Endothelial cell of umbilical vein (primary cell): ENCODE data around the gene ABL1. TPM values are rescaled to one million over a fixed set of nuclear protein-coding genes. Genes with fewer than 3 reads are reported as not detected.

ENCODE experiments used
- BruUV-seq: library from RNA; stranded (reverse); fragments of 400-500 nt; replicated peaks from 2 replicates; lab custom pipeline; 2021; lab: Mats Ljungman, UMichigan
- CTCF ChIA-PET: fragments of 300-600, 350-600 bp; sonication (Branson Sonifier 250); formaldehyde crosslinking; loops from one replicate; lab custom pipeline; 2021; ENCODE audit warnings: antibody characterized with exemption, inconsistent platforms; lab: Charles Lee
- POLR2A ChIA-PET: fragments of 300-600, 350-600 bp; sonication (Branson Sonifier 250); formaldehyde crosslinking; loops from one replicate; lab custom pipeline; 2021; ENCODE audit warnings: antibody characterized with exemption, inconsistent platforms; lab: Charles Lee
- DNase-seq: peaks from one replicate; pipeline ENCODE4 v3.0.0-alpha.2; 2011; ENCODE audit warnings: low read depth, low spot score
- FAIRE-seq: peaks from 2 replicates; lab custom pipeline; 2011; peaks lifted over from hg19 to GRCh38; lab: Jason Lieb, UNC
- H2AFZ ChIP-seq: 2 replicates; pipeline ENCODE4 v1.6.0; 2012; ENCODE audit warnings: low read depth, low read length, control low read depth, inconsistent platforms
- H3K27ac ChIP-seq: 2 replicates; pipeline ENCODE4 v1.5.1; 2011; ENCODE audit warnings: low read depth, mild to moderate bottlenecking, control low read depth, low read length, moderate library complexity; ENCODE audit not compliant: insufficient read depth
- H3K27me3 ChIP-seq, 2 experiments: 2 replicates each; pipeline versions ENCODE4 v1.6.0 to v1.6.1; 2011; ENCODE audit warnings: low read length in 2 of 2, mixed read lengths in 1 of 2; ENCODE audit not compliant: control insufficient read depth in 2 of 2, insufficient read depth in 2 of 2
- H3K36me3 ChIP-seq, 2 experiments: 2 replicates in 1 of 2; 3 replicates in 1 of 2; pipeline ENCODE4 v1.5.1; 2011; ENCODE audit warnings: low read length in 2 of 2, mild to moderate bottlenecking in 1 of 2, moderate library complexity in 1 of 2; ENCODE audit not compliant: control insufficient read depth in 2 of 2, insufficient read depth in 2 of 2; ENCODE audit errors: extremely low read depth in 1 of 2
- H3K4me1 ChIP-seq: 3 replicates; pipeline ENCODE4 v1.5.1; 2011; ENCODE audit warnings: mild to moderate bottlenecking, low read length; ENCODE audit not compliant: control insufficient read depth, insufficient read depth; ENCODE audit errors: extremely low read depth
- H3K4me2 ChIP-seq: 2 replicates; pipeline ENCODE4 v1.6.1; 2011; ENCODE audit warnings: low read length, control low read depth, mixed read lengths; ENCODE audit not compliant: insufficient read depth
- H3K4me3 ChIP-seq, 3 experiments: fragments of 200-600 bp in 1 of 3; sonication (generic), shearing (Covaris generic) in 1 of 3; replicated peaks in 1 of 3; 2 replicates each; pipeline ENCODE4 v1.5.1; 2011 to 2016; ENCODE audit warnings: control low read depth in 3 of 3, low read length in 3 of 3, mild to moderate bottlenecking in 2 of 3, inconsistent platforms in 1 of 3, low read depth in 1 of 3, moderate library complexity in 1 of 3; ENCODE audit not compliant: insufficient read depth in 1 of 3
- H3K79me2 ChIP-seq: 2 replicates; pipeline ENCODE4 v1.6.0; 2012; ENCODE audit warnings: low read length, inconsistent platforms; ENCODE audit not compliant: control insufficient read depth, insufficient read depth
- H3K9ac ChIP-seq: replicated peaks from 2 replicates; pipeline ENCODE3; 2011; ENCODE audit warnings: low read length, control low read depth; ENCODE audit not compliant: insufficient read depth; ENCODE audit errors: extremely low read depth
- H3K9me1 ChIP-seq: replicated peaks from 3 replicates; pipeline ENCODE4 v1.6.0; 2011; ENCODE audit warnings: mild to moderate bottlenecking, low read length; ENCODE audit not compliant: control insufficient read depth, insufficient read depth; ENCODE audit errors: extremely low read depth
- H3K9me3 ChIP-seq: replicated peaks from 2 replicates; pipeline ENCODE4 v1.5.1; 2012; ENCODE audit warnings: low read length, inconsistent platforms; ENCODE audit not compliant: control insufficient read depth, insufficient read depth
- H4K20me1 ChIP-seq: replicated peaks from 2 replicates; pipeline ENCODE3; 2011; ENCODE audit warnings: mild to moderate bottlenecking, low read length; ENCODE audit not compliant: control insufficient read depth, insufficient read depth; ENCODE audit errors: extremely low read depth
- CTCF ChIP-seq, 2 donors: IDR thresholded peaks; 1 replicate in 1 of 2; 2 replicates in 1 of 2; pipeline ENCODE4 v1.5.1; 2011; ENCODE audit warnings: low read length in 2 of 2, mild to moderate bottlenecking in 2 of 2, moderate library complexity in 2 of 2, control low read depth in 1 of 2, inconsistent platforms in 1 of 2, low read depth in 1 of 2; ENCODE audit not compliant: insufficient read depth in 1 of 2; ENCODE audit errors: extremely low read depth in 1 of 2
- GATA2 ChIP-seq: IDR thresholded peaks from 2 replicates; pipeline ENCODE4 v1.7.0; 2011; ENCODE audit warnings: low read depth, mild to moderate bottlenecking, moderate library complexity, mixed read lengths, low read length; ENCODE audit not compliant: insufficient read length, insufficient read depth
- MAX ChIP-seq: IDR thresholded peaks from 2 replicates; pipeline ENCODE4 v1.6.1; 2011; ENCODE audit not compliant: insufficient read depth, insufficient read length
- POLR2A ChIP-seq: IDR thresholded peaks from 2 replicates; pipeline ENCODE4 v1.6.1; 2012; ENCODE audit warnings: low read depth, mild to moderate bottlenecking, control low read depth, low read length
- dilution Hi-C: fragments of 300-500 bp; cut with MboI; formaldehyde crosslinking; loops from one replicate; pipeline ENCODE4 v1.15.0; 2019; ENCODE audit warnings: low sequenced_read_pairs; ENCODE audit not compliant: extremely low pct_ligation_motif_present
- intact Hi-C: fragments of 100-400 bp; cut with micrococcal nuclease; formaldehyde crosslinking; loops from one replicate; pipeline ENCODE4 v1.10.0; 2022
- polyA plus RNA-seq, 4 experiments: library from polyadenylated mRNA; depleted of rRNA in 3 of 4; stranded (reverse) in 3 of 4; unstranded in 1 of 4; fragments of >200 nt; gene quantifications; 2 replicates each; pipeline versions ENCODE4 v1.2.1 to v1.2.3, GENCODE V29; 2011 to 2012; ENCODE audit warnings: missing spikeins in 1 of 4
- total RNA-seq: library from RNA; stranded (reverse); gene quantifications from 2 replicates; pipeline ENCODE4 v1.2.3, GENCODE V29; 2021

ABL1 gene
- total and polyA plus RNA-seq, 2 donors (not counting 3 experiments of a cell fraction or from before 2014, with no cell fraction given): 32.1 to 87.1 TPM

GRCh38 chr9:130845254-130845653 is 10.2 kb downstream of the ABL1 start:
- Histone ChIP-seq H3K4me1 (peaks cover 62% of the 10 kb centered on the region), H2AFZ (no peak overlapping the region), H3K9ac (peak overlapping the region; percentile 73), H3K27ac (peak overlapping the region; percentile 95), H3K9me1 (no peaks in the 10 kb centered on the region), H3K27me3 (no peaks in the 10 kb centered on the region), H3K4me2 (peak overlapping the region; percentile 81), H3K4me3 (peak overlapping the region in 1 of 3 experiments; percentile 56), H4K20me1 (no peaks in the 10 kb centered on the region), H3K9me3 (no peaks in the 10 kb centered on the region), H3K79me2 (peaks cover 71% of the 10 kb centered on the region), H3K36me3 (no peaks in the 10 kb centered on the region)
- FAIRE-seq: no peak
- ChIA-PET CTCF (interaction anchor here (0.9 to 2.4 kb wide), 10 partner anchors 9 to 144 kb away, joined by 3 to 16 read pairs (median 4); partner anchors contain the start of gene ABL1), POLR2A (interaction anchor here (1.4 to 2.0 kb wide), 2 partner anchors 9 to 11 kb away, joined by 3 to 6 read pairs; partner anchors contain the start of gene ABL1)
- dilution Hi-C loops: no loop called here
- TF ChIP-seq CTCF (IDR thresholded peaks at IDR 0.05; ENCODE audit: extremely low read depth in 1 of 2, insufficient read depth in 1 of 2, low read depth in 1 of 2, low read length in 2 of 2) (no peak), MAX (no peak), POLR2A (no peak)
- no peak for DNase-seq
- intact Hi-C loops: loop anchor here (5.0 kb wide), 2 partner anchors 78 to 393 kb away; no protein-coding TSS in a partner anchor
- no TSS peak for BruUV-seq

- H3K9me1 ChIP-seq: no peaks in the 10 kb centered on the region
- peak overlapping the region; percentile 73 for H3K9ac ChIP-seq
- H3K36me3 ChIP-seq: no peaks in the 10 kb centered on the region
- no peaks in the 10 kb centered on the region for H4K20me1 ChIP-seq
- no peaks in the 10 kb centered on the region for H3K27me3 ChIP-seq
- BruUV-seq: TSS peak; percentile 20
- H3K4me2 ChIP-seq: peak overlapping the region; percentile 81
- H3K4me1 ChIP-seq: peaks cover 62% of the 10 kb centered on the region
- no peak overlapping the region for H2AFZ ChIP-seq
- TF ChIP-seq CTCF (IDR thresholded peaks at IDR 0.05; ENCODE audit: extremely low read depth in 1 of 2, insufficient read depth in 1 of 2, low read depth in 1 of 2, low read length in 2 of 2) (no peak), GATA2 (peak; percentile 31)
- ChIA-PET POLR2A (interaction anchor here (0.6 to 2.0 kb wide), 5 partner anchors 9 to 90 kb away, joined by 3 to 7 read pairs (median 5); partner anchors contain the start of gene ABL1), CTCF (interaction anchor here (0.8 to 2.4 kb wide), 16 partner anchors 10 to 201 kb away, joined by 3 to 16 read pairs (median 5); partner anchors contain the start of gene ABL1)
- DNase-seq: peak; percentile 73
- peaks cover 71% of the 10 kb centered on the region for H3K79me2 ChIP-seq
- intact Hi-C loops: loop anchor here (1.0 to 5.0 kb wide), 3 partner anchors 12 to 394 kb away; no protein-coding TSS in a partner anchor
- peak overlapping the region in 2 of 3 experiments; percentile 2 to 56 for H3K4me3 ChIP-seq
- no peaks in the 10 kb centered on the region for H3K9me3 ChIP-seq
- peak; percentile 71 for FAIRE-seq
- peak overlapping the region; percentile 95 for H3K27ac ChIP-seq
- dilution Hi-C loops: no loop called here
Measured at GRCh38 chr9:130845901-130846481, 10.9 kb downstream of the ABL1 start.
